Measurements from ENCODE around the gene VASN.
"Not testable (repeated sequence)": the region's sequence is repeated elsewhere in the genome, so short reads cannot be mapped to it uniquely, and the experiment has no call there.

DNA sequence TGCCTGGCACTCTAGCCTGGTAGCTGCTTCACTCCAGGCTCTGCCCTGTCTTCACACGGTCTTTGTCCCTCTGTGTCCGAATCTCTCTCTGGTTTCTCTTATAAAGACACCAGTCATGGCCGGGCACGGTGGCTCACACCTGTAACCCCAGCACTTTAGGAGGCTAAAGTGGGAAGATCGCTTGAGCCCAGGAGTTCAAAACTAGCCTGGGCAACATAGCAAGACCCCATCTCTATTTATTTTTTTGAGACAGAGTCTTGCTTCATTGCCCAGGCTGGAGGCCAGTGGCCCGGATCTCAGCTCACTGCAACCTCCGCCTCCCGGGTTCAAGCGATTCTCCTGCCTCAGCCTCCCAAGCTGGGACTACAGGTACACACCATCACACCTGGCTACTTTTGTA lies 37.9 kb upstream of the VASN start:
- TF ChIP-seq, protein P1, sequence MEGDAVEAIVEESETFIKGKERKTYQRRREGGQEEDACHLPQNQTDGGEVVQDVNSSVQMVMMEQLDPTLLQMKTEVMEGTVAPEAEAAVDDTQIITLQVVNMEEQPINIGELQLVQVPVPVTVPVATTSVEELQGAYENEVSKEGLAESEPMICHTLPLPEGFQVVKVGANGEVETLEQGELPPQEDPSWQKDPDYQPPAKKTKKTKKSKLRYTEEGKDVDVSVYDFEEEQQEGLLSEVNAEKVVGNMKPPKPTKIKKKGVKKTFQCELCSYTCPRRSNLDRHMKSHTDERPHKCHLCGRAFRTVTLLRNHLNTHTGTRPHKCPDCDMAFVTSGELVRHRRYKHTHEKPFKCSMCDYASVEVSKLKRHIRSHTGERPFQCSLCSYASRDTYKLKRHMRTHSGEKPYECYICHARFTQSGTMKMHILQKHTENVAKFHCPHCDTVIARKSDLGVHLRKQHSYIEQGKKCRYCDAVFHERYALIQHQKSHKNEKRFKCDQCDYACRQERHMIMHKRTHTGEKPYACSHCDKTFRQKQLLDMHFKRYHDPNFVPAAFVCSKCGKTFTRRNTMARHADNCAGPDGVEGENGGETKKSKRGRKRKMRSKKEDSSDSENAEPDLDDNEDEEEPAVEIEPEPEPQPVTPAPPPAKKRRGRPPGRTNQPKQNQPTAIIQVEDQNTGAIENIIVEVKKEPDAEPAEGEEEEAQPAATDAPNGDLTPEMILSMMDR (IDR thresholded peaks at IDR 0.05), result not testable (repeated sequence)
- not testable (repeated sequence) for TF ChIP-seq POLR2A (IDR thresholded peaks at IDR 0.05; ENCODE audit: low read depth); POLR2AphosphoS5 (IDR thresholded peaks at IDR 0.05)
